Prostate gland (tissue), 2 donors: ENCODE data around the gene MGAT4A. TPM values are rescaled to one million over a fixed set of nuclear protein-coding genes. Genes with fewer than 3 reads are reported as not detected.

Experiments used
- DNase-seq: peaks from one replicate; pipeline ENCODE4 v3.0.0-alpha.2; 2019; ENCODE audit warnings: low spot score
- H3K27ac ChIP-seq, 2 donors: fragments of 200-600 bp; sonication (generic); 2 replicates each; pipeline ENCODE4 v1.5.1; 2017 to 2019
- H3K27me3 ChIP-seq: fragments of 200-600 bp; sonication (generic); replicated peaks from 2 replicates; pipeline ENCODE4 v1.5.1; 2019; ENCODE audit not compliant: insufficient read depth
- H3K36me3 ChIP-seq, 2 donors: fragments of 200-600 bp; sonication (generic); 1 replicate in 1 of 2; 2 replicates in 1 of 2; pipeline versions ENCODE4 v1.5.1 to v1.8.1; 2017 to 2019
- H3K4me1 ChIP-seq: fragments of 200-600 bp; sonication (generic); replicated peaks from 2 replicates; pipeline ENCODE4 v1.5.1; 2019
- H3K4me3 ChIP-seq, 2 donors: fragments of 200-600 bp; sonication (generic); 2 replicates each; pipeline ENCODE4 v1.5.1; 2017 to 2019
- H3K9me3 ChIP-seq: fragments of 200-600 bp; sonication (generic); 2 replicates; pipeline ENCODE4 v1.5.1; 2017
- POLR2A ChIP-seq: fragments of 450-650 bp; IDR thresholded peaks from one replicate; pipeline ENCODE4 v1.6.1; 2016; ENCODE audit warnings: antibody characterized with exemption, mild to moderate bottlenecking
- POLR2AphosphoS5 ChIP-seq: sonication (generic); formaldehyde crosslinking; IDR thresholded peaks from one replicate; pipeline ENCODE4 v1.6.1; 2017; ENCODE audit warnings: antibody characterized with exemption
- whole genome bisulfite sequencing: methylation state at CpG from one replicate; pipeline ENCODE4 v1.1.5; 2018; 5-methylcytosine and 5-hydroxymethylcytosine counted together
- intact Hi-C: fragments of 100-400 bp; cut with DNase I; formaldehyde crosslinking; loops from one replicate; pipeline ENCODE4 v1.14.2; 2022
- total RNA-seq, 2 donors: library from RNA; depleted of rRNA; stranded (reverse); fragments of >200 nt; gene quantifications; one replicate each; pipeline ENCODE4 v1.1.0, GENCODE V29; 2016
- TF ChIP-seq, protein P1 (sequence below), 4 experiments: fragments of 200-600 bp in 2 of 4; fragments of 450-650 bp in 2 of 4; sonication (generic) in 2 of 4; IDR thresholded peaks; 1 replicate in 3 of 4; 2 replicates in 1 of 4; pipeline ENCODE4 v1.5.1; 2016 to 2019; ENCODE audit warnings: antibody characterized with exemption in 4 of 4, mild to moderate bottlenecking in 2 of 4, moderate library complexity in 2 of 4

The MGAT4A gene
- total RNA-seq, 2 donors from 2014 or later: 14.0 to 20.4 TPM

DNA sequence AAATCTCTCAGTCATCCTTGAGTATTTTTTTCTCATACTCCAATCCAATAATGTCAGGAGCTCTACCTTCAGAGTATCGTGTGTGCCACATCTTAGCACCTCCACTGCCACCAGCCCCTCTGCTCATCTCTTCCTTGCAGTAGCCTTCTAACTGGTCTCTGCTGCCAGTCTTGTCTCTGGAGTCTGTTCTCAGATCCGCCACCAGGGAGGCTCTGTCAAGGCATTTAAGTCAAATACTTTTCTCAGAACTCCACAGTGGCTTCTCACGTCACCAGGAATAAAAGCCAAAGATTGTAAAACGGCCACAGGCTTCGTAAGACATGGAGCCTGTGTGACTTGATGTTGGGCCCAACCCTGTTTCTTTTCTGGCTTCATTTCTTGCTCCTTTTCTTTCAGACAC, 115.5 kb downstream of the MGAT4A start:
- no peak for DNase-seq
- Histone ChIP-seq H3K36me3 (peaks cover 2 to 9% of the 10 kb centered on the region in 2 donors), H3K4me3 (no peak overlapping the region), H3K4me1 (peaks cover 6% of the 10 kb centered on the region), H3K27me3 (no peaks in the 10 kb centered on the region), H3K27ac (no peak overlapping the region), H3K9me3 (no peaks in the 10 kb centered on the region)
- TF ChIP-seq POLR2A (no peak), POLR2AphosphoS5 (no peak)
- TF ChIP-seq, protein P1, sequence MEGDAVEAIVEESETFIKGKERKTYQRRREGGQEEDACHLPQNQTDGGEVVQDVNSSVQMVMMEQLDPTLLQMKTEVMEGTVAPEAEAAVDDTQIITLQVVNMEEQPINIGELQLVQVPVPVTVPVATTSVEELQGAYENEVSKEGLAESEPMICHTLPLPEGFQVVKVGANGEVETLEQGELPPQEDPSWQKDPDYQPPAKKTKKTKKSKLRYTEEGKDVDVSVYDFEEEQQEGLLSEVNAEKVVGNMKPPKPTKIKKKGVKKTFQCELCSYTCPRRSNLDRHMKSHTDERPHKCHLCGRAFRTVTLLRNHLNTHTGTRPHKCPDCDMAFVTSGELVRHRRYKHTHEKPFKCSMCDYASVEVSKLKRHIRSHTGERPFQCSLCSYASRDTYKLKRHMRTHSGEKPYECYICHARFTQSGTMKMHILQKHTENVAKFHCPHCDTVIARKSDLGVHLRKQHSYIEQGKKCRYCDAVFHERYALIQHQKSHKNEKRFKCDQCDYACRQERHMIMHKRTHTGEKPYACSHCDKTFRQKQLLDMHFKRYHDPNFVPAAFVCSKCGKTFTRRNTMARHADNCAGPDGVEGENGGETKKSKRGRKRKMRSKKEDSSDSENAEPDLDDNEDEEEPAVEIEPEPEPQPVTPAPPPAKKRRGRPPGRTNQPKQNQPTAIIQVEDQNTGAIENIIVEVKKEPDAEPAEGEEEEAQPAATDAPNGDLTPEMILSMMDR (IDR thresholded peaks at IDR 0.05): no peak
- intact Hi-C loops: no loop called here
- WGBS: 75% methylated on average over 5 of the region's 5 CpGs

DNA sequence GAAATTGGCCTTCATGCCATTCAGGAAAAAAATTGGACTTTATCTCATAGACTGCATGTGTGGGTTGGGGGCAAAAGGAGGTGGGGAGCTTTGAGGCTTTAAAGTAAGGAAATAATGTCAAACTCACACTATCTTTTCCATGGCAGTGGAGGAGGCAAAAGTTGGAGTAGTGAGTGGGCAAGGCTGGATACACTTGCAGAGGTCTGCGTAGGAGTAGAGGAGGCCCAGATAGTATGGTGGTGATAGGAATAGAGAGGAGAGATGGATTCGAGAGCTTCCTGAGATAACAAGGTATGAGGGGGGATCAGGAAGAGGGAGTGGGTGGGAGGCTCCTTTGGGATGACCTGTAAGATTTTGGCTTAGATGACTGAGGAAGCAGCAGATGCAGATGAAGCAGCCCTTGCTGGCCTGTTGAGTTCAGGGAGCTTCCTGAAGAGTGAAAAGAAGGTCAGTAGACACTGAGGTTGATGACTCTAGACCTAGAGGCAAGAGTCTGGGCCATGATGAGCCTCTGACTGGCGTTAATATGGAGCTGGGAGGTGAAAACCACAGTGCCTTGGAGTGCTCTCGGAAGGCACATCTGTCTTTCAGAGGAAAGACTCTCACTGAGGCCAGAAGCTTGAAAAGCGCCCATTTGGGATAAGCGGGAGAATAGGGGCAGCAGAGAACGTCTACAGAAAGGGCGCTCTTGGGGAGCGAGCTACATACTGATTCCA, 116.8 kb downstream of the MGAT4A start:
- TF ChIP-seq, protein P1 (IDR thresholded peaks at IDR 0.05): no peak
- no peak for TF ChIP-seq POLR2A
- no peak for TF ChIP-seq POLR2AphosphoS5
- peaks cover 2 to 9% of the 10 kb centered on the region in 2 donors for H3K36me3 ChIP-seq

DNA sequence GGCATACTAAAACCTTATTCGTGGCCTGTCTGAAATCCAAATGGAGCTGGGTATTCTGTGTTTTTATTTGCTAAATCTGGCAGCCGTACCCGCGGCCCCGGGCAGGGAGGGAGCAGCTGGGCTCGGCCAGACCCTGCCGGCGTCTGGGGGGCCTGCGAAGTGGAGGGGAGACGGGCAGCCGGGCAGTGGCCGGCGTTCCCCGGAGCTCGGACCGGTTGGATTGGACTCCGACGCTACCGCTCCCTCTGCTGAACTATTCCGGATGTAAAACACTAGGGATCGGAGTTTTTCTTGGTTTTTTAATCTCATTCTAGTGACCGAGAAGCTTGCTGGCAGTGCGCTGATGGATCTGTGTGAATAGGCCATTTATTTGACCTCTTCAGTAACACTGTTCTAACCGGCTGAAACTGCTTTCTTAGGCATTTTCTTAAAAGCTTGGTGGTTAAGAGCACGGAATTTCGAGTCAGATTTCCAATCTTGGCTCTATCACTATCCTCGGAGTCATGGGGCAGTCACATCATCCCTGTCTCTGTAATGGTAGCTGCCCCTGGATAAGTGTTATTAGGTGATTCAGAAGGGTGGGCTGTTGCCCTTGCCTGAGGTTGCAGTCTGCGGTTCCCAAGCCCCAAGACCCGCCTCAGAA, 121.8 kb downstream of the MGAT4A start:
- Histone ChIP-seq H3K27me3 (no peaks in the 10 kb centered on the region), H3K4me1 (peaks cover 13% of the 10 kb centered on the region), H3K36me3 (peaks cover 0 to 2% of the 10 kb centered on the region in 2 donors), H3K4me3 (peak overlapping the region; percentile 94 to 98), H3K9me3 (no peaks in the 10 kb centered on the region), H3K27ac (peak overlapping the region; percentile 93 to 95)
- intact Hi-C loops: loop anchor here (5.0 kb wide), 1 partner anchor 123 kb away; the partner anchor contains the start of gene MGAT4A
- DNase-seq: no peak
- WGBS: 1% methylated on average over 29 of the region's 29 CpGs
- TF ChIP-seq POLR2A (no peak), POLR2AphosphoS5 (no peak)

More for the DNA sequence above, 116.8 kb downstream of the MGAT4A start:
- Histone ChIP-seq H3K4me3 (no peak overlapping the region), H3K27ac (no peak overlapping the region), H3K27me3 (no peaks in the 10 kb centered on the region), H3K4me1 (peaks cover 6% of the 10 kb centered on the region), H3K9me3 (no peaks in the 10 kb centered on the region)
- DNase-seq: no peak
- 95% methylated on average over 9 of the region's 9 CpGs for WGBS
- intact Hi-C loops: no loop called here

DNA sequence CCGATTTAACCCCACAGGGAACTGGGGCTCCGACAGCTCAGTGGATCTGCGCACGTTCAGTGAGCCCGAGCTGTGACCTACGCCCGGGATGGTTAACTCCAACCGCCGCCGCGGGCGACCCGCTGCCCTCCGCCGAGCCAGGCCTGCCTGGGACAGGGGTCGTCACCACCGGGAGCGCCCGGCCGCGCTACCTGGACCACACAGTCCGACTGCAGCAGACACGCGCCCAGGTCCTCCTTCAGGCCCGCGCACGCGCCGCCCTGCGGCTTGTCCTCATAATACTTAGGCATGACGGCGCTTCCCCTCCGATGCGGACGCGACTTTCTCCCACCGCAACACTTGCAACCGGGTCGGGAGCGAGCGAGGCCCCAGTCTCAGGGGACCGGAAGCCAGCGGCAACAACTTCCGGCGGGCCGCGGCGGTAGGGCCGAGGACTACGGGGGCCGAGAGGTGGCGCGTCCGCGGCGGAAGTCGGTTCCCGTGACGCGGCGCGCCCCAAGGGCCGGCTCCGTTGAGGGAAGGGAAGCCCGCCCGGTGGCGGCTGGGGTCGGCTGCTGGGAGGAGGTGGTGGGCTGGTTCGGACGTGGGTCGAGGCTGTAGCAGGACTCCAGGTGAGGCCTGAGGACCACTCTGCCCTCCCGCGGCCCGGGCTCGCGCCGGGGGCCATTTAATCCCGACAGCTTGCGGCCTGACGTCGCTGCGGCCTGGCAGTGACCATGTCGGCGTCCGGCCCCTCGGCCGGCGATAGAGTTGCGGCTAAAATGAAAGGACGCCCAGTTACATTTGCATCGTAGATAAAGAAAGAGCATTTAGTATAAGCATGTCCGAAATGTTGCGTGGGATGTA, 122.6 kb downstream of the MGAT4A start, which contains the start of the genes COA5 and UNC50:
TSS of gene COA5 (minus strand) at position 397 of the 846 bp plus-strand sequence. CDS start at position 290, 107 bp downstream.
TSS of gene UNC50 (plus strand) at position 474 of the 846 bp plus-strand sequence. CDS start 1,171 bp downstream, outside the sequence.
- H3K27ac ChIP-seq: peak within 1 kb of the TSS; percentile 93 to 95
- no peaks in the 10 kb centered on the region for H3K27me3 ChIP-seq
- intact Hi-C loops: loop anchor here (5.0 kb wide), 1 partner anchor 124 kb away; the partner anchor contains the start of gene MGAT4A
- H3K4me3 ChIP-seq: peak within 1 kb of the TSS; percentile 94 to 98
- DNase-seq: peak; percentile 86
- H3K9me3 ChIP-seq: no peaks in the 10 kb centered on the region
- peaks cover 13% of the 10 kb centered on the region for H3K4me1 ChIP-seq
- TF ChIP-seq POLR2AphosphoS5 (peak; percentile 95), POLR2A (peak; percentile 76)
- TF ChIP-seq, protein P1 (IDR thresholded peaks at IDR 0.05): peak in 1 of 4 experiments; percentile 26
- H3K36me3 ChIP-seq: peaks cover 0 to under 1% of the 10 kb centered on the region in 2 donors
- WGBS: under 1% methylated on average over 69 of the region's 93 CpGs
